ELF-1 (cell line): ENCODE data around the gene ANTXRL.
"Not testable (repeated sequence)": the region's sequence is repeated elsewhere in the genome, so short reads cannot be mapped to it uniquely, and the experiment has no call there.

Source experiments
- DNase-seq: peaks from one replicate; pipeline ENCODE4 v3.0.0-alpha.2; 2016; ENCODE audit warnings: low read depth, low spot score

Gene ANTXRL

DNA sequence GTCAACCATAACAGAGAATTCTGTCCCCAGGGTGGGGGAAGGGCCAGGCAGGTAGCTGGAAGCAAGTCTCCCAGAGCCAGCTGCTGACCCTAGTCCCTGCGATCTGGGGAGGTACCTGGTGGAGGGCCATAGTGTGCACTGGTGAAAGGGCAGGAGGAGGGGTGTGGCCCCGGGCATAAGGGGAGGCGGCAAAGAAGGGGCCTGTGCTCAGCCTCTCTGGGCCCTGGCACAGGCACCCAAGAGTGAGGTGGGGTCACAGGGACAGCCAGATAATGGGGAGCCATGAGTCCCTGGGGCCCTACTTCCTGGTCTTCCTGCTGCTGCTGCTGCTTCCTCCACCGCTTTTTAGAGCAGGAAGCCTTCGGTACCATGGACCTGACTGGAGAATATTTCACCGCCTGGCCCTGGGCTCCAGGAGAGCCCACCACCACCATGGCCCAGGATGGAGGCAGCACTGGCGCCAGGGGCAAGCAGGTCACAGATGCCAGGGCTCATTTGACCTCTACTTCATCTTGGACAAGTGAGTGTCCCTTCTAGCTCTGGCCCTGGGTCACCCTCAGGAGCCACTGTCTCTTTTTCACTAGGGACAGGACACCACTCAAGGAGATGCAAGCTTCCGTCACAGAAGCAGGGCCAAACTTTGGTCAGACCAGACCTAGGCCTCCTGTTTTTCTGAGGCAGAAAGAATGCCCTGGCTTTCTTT lies at the start of gene ANTXRL:
Gene ANTXRL, plus strand, starts transcription at position 7 of the 703 bp plus-strand sequence. Its CDS starts 266 bp downstream, at position 273.
- DNase-seq = no peak

DNA sequence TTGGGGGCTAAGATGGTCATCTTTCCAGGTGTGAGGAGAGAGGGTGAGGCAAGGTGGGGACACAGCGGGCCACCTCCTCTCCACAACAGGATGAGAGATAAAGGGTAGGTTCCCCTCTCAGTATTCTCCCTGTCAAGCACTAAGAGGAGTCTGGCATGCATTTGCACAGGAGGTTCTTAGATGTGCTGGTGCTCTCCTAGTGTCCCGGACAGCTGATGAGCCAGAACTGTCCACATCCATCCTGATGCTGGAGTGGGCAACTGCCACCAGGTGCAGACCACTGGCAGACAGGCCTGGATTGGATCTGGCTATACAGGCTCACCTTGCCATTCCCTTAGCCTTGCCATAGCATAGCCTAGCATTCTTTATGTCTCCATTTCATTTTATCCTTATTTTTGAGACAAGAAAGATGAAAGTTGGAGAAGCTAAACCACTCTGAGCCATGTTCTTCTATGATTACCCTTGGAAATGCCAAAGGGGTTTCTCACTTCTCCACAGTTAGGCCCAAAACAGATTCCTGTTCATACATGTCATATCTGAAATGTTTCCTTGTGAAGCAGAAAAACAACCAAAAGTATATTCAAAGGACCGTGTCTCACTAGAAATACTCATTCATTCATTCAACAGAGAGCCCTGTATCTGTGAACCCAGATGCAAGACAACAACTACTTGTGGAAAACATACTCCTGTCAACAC lies 48.8 kb upstream of the ANTXRL start:
- DNase-seq = no peak

DNA sequence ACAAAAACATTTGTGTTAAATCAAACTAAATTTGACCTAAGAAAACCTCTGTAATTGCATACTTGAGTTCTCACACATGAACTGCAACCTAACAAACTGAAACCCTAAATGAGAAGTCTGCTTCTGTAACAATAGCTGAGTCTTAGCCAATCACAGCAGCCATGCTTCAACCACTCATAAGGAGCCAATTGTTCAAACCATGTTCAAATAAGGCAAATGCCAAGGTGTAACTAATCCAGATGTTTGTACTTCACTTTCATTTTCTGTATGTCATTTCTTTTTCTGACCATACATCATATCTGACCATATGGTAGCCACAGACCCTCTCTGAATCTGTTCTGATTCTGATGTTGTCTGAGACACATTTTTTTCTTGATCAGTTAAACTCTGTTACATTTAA lies 47.5 kb upstream of the ANTXRL start:
- no peak for DNase-seq

DNA sequence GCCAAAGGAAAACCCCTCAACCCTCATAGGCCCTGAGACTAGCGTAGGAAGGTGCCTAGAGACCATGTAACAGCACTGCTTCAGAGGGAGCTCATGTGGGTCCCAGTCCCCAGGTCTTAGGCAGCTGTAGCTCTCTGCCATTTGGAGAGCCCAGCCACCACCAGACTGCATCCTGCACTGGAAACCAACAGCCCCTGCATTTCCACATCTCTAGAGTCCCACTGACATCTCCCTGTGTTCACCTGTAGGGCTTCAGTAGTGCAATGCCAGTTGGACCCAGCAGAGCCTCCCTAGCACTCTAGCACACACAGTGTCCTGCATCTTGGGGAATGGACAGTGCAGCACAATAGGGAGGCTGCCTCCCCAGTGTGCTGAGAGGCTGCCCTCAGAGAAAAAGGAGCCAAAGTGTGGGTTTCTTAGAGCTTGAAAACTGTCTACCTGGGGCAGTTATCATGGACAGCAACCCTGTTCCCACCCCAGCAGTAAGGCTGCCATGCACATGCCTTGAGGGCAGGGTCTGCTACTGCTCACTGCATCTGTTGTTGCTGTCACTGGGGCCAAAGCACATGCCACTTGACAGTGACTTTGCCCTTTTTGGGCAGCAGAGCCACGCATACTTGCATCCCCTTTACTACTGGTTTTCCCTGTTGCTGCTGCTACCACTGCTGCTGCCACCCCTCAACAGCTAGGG lies 46.7 kb upstream of the ANTXRL start:
- peak; percentile 30 for DNase-seq

DNA sequence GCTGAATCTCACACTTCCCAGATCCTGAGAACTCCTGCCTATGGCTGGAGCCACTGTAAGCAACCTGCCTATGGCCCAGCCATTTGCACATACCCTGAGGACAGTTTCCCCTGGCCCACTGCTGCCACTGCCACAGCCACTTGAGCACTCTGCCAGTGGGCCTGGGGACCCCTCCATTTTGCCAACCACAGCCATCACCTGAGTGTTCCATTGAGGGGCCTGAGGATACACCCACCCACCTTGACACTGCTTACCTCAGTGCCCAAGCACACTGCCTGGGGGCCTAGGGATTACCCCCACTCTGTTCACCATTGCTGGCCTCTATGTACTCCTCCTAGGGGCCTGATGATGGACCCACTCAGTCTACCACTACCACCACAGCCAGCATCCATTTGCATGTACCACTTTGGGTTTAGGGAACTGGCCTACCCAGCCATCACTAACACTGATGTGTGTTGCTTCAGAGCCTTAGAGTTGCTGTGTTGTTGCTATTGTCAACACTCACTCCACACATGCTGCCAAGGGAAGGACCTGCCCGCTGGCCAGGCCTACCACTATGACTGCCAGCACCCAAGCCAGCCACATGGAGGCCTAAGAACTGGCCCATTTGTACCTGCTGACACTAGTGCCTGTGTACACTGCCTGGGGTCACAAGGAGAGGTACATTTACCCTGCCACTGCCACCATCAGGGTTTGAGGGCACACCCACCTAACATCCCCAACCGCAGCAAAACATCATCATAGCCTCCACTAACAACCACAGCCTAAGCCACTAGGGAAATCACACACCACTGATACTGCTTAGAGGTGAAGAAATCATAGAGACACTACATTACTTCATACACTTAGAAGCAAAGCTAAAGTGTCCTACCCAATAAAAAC lies 45.9 kb upstream of the ANTXRL start:
- no peak for DNase-seq

DNA sequence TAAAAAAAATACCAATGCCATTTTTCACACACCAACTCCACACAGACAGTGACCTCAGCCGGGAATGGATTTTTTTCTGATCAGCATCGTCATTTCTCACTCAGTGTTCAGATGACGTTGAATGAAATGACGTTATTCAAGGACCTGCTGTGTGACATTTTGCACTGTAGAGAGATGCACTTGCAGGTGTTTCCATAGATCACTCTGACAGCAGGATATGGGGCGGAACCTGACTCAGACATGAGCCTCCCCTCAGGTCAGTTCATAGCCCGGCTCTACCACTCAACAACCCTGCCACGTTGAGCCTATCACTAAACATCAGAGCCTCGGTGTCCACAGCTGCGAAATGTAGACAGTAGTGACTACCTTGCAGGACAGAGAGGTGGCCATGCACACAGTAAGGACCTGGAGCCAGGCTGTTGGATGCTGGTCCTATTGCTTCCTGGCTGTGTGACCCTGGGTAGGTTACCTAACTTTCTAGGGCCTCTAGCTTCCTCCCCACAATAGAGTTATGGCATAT lies 41.4 kb upstream of the ANTXRL start:
- no peak for DNase-seq

DNA sequence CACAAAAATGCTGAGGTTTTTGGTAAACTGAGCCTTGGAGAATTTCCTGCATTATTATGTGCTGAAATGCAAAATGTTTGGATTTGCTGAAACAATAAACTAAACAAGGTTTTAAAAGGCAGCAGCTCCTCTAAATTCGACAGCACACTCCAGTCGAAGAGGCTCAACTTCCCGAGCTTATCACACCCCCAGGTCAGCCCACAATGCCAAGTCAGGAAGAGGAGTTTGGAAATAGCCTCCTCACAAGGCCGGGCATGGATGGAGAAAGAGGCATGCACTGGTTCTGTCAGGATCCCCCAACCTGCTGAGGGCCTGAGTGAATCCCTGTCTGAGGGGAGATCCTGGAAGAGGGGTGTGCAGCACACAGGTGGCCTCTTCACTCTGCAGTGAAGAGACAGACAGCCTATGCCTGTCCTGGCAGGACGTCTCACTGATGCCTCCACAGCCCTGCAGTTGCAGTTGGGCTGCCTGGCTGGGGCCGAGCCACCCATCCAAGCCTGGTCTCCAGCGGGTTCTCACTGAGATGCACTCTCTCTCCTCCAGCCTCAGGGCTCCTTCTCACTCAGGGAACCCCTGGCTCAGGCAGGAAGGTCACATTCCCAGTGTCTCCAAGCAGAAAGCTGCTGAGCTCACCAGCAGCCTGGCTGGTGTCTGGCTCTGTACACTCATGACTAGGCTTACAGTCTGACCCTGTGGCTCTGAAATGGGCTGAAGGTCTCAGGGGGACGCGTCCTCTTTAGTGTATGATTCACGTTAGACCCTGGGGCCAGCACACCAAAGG lies 40.2 kb upstream of the ANTXRL start:
- not testable (repeated sequence) for DNase-seq

DNA sequence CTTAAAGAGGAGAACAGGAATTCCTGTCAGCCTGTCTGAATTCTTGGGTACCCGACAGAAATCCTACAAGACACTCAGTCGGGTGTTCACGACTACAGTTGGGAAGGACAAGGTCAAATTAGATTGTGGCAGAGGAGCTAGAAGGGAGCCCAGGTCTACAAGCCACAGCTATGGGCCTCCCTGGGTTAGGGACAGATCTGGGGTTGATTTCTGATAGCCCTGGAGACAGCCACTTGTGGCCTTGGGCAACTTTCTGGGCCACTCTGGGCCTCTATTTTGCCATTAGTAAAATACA lies 39.7 kb upstream of the ANTXRL start:
- no peak for DNase-seq

DNA sequence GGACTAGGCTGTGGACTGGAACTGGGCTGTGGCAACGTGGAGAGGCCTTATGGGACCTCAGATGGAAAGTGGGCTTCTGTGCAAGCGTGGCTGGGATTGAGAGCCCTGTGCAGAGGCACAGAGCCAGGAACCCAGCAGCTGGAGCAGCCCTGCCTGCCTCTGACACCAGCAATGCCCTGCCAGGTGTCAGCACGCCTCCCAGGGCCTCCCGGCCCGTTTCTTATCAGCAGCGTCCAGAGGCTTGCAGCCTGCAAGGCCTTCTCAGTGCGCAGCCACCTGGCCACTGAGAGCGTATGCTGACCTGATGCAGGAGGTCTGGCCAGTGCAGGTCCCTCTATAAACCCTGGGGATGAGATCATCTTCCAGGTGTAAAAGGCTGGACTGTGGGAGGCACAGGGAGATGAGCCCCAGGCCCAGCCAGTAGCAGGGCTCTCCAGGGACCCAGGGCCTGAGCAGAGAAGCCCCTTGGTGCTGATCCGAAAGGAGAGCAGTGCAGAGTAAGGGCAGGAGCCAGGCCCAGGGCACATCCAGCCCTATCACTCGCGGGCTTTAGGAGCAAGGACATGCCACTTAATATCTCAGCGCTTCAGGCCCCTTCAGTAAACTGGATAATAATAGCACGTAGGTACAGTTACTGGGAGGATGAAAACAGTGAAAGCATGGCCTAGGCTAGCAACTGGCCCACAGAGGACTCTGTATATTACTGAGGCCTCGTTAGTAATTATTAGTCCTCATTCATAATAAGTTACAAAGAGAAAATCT lies 38.8 kb upstream of the ANTXRL start:
- peak; percentile 33 for DNase-seq

DNA sequence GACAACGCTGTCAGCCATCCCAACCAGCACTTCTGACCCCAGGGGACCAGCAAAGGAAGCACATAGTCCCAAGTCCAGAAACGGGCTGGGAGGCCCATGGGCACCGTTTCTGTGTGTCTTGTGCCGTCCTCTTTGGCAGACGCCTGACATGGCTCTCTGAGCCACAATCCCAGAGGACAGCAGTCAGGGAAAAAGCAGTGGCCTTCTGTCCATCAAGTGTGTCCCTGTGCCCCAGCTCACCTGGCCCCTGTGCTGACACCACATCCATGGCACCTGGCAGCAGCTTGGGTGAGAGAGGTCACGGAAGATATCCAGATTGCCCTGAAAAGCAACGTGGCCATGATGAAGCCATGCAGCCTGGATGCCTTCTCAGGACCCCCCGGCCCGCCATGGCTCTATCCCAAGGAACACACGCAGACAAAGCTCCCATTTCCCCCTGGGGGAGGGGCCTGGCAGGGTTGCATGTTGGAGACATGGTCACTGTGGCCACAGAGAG lies 38.1 kb upstream of the ANTXRL start:
- DNase-seq = no peak

DNA sequence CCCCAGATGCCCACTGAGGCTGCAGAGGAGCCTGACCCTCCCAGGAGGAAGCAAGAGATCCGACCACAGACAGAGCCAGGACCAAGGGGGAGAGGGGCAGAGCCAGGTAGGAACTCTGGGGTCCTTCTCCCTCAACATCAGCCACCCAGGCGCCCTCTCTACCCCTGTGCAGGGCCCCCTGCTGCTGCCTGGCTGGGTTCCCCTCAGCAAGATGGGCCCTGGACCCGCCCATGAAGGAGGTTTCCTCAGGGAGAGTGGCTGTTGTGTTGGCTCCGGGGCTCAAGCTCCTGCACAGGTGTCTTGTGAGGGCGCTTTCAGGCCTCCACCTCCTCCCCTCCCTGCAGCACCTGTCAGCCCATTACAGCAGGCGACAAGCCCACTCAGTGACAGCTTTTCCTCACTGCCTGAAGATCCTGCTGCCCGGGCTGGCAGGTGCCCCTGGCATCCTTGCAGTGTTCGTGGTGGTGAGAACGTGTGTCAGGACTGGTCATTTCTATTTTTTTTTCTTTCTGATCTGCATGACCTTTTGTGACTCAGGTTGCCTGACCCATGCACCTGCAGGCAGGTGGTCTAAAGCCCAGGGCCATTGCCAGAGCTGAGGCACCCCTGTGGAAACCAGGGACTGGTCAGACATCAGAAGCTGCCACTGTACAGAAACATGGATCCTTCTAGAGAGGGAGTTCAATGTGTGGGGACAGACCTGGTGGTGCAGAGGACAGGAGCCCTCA lies 37.0 kb upstream of the ANTXRL start:
- DNase-seq = not testable (repeated sequence)

DNA sequence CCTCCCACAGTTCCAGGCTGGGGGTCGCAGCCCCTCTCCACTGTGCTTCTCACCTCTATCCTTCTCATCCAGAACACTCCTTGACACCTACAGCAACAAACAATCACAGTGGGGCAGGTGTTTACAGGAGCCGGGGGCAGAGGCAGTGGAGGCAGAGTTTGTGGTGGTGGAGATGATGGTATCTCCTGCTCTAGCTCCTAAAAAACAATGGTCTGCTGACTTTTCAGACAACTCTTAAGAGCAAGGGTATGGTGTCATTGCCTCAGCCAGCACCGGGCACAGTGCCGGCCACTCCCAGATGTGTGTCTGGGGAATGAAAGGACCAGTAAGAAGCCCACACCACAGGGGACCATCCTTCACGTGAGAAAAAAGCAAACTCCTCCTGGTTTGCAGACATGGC lies 36.3 kb upstream of the ANTXRL start:
- DNase-seq = no peak

DNA sequence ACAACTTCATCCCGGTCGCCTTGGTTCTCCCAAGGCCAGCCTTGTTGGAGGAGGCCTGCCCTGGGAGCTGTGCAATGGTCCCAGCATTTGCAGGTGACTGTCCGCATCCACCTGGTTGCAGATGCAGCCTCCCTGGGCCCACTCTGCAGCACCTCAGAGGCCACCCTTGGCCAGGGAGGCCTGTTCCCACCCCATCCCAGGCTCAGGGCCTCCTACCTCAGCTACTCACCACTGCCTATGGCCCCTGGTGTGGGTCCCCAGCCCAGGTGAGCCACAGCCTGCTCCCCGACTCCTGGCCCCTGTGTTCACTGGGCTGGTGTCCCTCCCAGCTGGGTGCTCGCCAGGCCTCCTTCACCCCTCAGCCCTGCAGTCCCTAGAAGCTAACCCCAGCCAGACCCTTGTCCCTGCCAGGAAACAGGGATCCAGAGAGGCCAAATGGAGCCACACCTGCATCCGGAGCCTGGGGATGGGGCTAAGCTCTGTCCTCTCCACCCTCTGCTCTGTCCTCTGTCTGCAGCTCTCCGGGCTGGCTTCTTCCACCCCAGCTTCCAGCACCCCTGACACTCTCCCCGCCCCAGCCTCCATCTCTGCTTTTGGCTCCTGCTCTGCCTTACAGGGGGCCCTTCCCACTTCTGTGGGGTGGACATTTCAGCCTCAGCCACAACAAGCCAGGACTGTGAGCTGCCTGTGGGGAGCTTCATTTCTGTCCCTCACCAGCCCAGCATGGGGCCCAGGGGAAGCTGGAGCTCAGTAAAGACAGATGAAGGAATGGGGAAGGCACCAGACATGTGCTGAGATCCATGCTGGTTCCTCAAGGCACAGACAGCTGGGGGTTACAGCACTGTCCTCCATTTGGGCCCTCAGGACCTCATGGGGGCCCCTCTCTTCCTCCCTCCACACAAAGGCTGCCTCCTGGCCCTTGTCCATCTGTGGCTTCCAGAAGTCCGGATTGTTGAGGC lies 35.6 kb upstream of the ANTXRL start:
- DNase-seq = no peak

DNA sequence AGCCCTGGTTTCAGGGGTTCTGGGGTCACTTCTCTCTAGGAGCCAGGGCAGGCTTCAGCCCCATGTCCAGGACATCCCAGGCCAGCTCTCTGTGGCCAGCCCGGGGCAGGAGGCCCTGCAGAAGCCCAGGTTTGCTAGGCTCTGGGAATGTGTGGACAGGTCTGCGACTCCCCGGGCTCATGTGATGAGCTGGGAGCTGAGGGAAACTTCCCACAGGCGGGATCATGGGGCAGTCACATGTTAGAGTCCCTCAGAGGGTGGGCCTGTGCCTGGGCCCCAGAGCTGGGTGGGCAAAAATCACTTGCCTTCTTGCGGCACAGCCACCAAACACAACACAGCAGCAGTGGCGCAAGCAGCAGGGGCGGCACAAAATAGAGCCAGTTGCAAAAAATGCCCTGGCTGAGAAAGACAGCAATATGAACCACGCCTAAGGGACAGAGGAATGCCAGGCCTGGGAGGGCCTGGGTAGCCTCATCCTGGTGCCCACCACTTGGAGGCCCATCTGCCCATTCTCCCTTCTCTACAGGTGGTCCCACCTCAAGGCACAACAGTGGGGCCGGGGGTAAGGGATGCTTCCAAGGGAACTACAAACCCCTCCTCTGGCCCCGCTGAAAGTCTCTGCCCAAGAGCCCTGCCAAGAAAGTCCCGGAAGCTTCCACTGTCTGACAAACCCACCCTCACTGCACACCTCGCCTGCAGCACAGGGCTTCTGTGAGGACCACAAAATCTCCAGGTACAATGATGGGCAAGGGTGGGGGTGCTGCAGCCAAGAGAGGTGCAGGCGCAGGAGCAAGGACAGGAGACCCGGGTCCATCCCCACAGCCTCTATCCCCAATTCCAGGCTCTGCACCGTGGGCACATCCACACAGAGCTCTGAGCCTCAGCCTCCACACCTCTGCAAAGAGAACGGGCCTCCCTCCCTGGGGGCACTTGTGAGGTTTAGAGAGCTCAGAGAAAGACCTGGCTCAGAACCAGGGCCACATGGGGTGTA lies 34.6 kb upstream of the ANTXRL start:
- DNase-seq = no peak

DNA sequence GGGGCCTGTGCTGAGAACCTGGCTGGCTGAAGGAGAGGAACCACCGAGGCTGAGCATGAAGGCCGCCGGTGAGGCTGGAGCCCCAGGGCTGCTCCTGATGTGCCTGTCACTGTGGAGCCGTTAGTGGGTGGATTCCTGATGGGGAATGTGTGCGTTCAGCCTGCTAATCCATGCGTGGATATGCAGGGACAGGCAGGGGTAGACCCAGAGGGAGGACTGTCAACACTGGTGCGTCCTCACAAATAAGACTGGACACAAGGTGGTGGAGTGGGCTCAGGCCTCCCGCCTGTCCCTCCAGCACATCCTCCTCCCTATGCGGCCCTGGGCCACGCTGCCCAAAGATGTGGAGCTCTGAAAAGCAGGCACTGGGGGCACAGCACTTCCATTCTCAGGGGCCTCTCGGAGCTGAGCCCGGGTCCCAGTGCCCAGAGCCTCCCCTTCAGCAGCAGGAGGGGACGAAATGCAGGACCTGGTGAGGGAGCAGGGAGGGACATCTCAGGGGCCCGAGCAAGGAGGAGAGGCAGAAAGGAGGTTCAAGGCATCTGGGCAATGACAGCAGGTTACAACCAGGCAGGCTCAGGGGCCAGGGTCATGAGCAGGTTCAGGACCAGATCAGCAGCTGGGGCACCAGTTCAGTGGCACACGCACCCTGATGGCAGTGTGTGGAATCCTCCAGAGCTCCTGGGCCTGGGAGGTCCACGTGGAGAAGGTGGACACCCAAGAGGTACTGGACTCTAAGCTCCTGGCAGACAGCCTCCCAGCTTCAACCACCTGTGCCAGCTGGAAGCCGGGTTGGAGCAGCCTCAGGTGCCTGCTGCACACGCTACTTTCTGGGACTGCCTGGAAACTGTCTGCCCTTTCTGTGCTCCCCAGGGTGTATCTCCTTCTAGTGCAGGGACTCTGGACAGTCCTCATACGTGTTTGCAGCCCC lies 33.5 kb upstream of the ANTXRL start:
- no peak for DNase-seq

DNA sequence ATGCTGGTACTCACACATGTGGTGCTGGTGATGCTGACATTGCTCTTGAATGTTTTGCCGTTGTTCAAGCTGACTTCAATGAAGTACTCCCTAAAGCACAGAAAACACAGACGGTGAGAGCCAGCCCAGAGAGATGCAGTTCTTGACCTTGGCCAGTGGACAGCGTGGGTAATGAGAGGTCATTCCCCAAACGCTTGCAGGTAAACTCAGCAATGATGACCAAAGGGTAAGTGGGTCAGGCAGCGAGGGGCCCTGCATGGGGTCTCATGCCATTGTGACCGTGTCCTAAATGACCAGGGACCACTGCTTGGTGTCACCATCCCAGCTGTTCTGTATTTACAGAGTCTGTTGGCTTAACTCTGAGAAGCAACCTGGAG lies 32.8 kb upstream of the ANTXRL start:
- DNase-seq = no peak
